ENCODE results near the gene GALNT15.

DNA sequence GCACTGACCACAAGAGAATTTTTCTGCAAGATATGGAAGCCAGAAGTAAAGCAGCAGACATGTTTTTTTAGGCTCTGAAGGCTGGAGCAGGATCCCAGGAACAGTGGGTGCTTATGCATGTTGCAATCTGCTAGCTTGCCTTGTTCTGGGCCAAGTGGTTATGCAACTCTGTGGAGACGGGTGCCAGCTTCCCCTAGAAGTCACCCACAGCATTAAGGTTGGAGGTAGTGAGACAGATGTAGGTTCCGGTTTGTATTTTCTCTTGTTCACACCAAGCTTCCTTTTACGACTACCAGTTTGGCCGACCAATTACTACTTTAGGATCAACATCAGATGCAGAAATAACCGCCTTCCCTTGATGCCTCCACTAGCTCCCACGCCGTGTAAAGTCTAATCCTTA lies 79.1 kb downstream of the GALNT15 start:
- peak; percentile 42 for TF ChIP-seq POLR2AphosphoS5 (IDR thresholded peaks at IDR 0.05)
- TF ChIP-seq, protein P1, sequence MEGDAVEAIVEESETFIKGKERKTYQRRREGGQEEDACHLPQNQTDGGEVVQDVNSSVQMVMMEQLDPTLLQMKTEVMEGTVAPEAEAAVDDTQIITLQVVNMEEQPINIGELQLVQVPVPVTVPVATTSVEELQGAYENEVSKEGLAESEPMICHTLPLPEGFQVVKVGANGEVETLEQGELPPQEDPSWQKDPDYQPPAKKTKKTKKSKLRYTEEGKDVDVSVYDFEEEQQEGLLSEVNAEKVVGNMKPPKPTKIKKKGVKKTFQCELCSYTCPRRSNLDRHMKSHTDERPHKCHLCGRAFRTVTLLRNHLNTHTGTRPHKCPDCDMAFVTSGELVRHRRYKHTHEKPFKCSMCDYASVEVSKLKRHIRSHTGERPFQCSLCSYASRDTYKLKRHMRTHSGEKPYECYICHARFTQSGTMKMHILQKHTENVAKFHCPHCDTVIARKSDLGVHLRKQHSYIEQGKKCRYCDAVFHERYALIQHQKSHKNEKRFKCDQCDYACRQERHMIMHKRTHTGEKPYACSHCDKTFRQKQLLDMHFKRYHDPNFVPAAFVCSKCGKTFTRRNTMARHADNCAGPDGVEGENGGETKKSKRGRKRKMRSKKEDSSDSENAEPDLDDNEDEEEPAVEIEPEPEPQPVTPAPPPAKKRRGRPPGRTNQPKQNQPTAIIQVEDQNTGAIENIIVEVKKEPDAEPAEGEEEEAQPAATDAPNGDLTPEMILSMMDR (IDR thresholded peaks at IDR 0.05), result no peak
- TF ChIP-seq POLR2A (IDR thresholded peaks at IDR 0.05), result no peak
